Neutrophil (primary cell): Measurements from ENCODE around the gene UVSSA.
"Not testable (repeated sequence)": the region's sequence is repeated elsewhere in the genome, so short reads cannot be mapped to it uniquely, and the experiment has no call there.

ENCODE experiments used
- H3K27ac ChIP-seq: fragments of 200-600 bp; sonication (generic); 2 replicates; pipeline ENCODE4 v1.5.1; 2016; ENCODE audit warnings: mild to moderate bottlenecking, moderate library complexity
- H3K27me3 ChIP-seq: fragments of 200-600 bp; sonication (generic); 2 replicates; pipeline ENCODE4 v1.6.0; 2016; ENCODE audit warnings: mild to moderate bottlenecking
- H3K36me3 ChIP-seq: fragments of 200-600 bp; sonication (generic); 2 replicates; pipeline ENCODE4 v1.5.1; 2017
- H3K4me1 ChIP-seq, 2 experiments: fragments of 200-600 bp in 1 of 2; sonication (generic) in 1 of 2; 1 replicate in 1 of 2; 2 replicates in 1 of 2; pipeline versions ENCODE4 v1.5.1 to v1.6.1; 2013 to 2016; ENCODE audit warnings: low read depth in 1 of 2, low read length in 1 of 2, mild to moderate bottlenecking in 1 of 2, moderate library complexity in 1 of 2; ENCODE audit not compliant: control insufficient read depth in 1 of 2, insufficient read depth in 1 of 2
- H3K4me3 ChIP-seq, 2 experiments: fragments of 200-600 bp in 1 of 2; sonication (generic) in 1 of 2; 1 replicate in 1 of 2; 2 replicates in 1 of 2; pipeline ENCODE4 v1.5.1; 2013 to 2016; ENCODE audit warnings: low read depth in 1 of 2, low read length in 1 of 2, mild to moderate bottlenecking in 1 of 2, moderate library complexity in 1 of 2
- H3K9me3 ChIP-seq: fragments of 200-600 bp; sonication (generic); 2 replicates; pipeline ENCODE4 v1.5.1; 2016
- CTCF ChIP-seq: fragments of 200-600 bp; sonication (generic); IDR thresholded peaks from 2 replicates; pipeline ENCODE4 v1.5.1; 2016; ENCODE audit warnings: antibody characterized with exemption

Gene UVSSA

GRCh38 chr4:1417522-1418390, 70.7 kb downstream of the UVSSA start:
- TF ChIP-seq CTCF = no peak
- Histone ChIP-seq H3K4me3 (no peak overlapping the region), H3K27ac (no peak overlapping the region), H3K4me1 (no peaks in the 10 kb centered on the region), H3K9me3 (no peaks in the 10 kb centered on the region), H3K36me3 (no peaks in the 10 kb centered on the region), H3K27me3 (peaks cover 84% of the 10 kb centered on the region)

GRCh38 chr4:1418494-1419285, 71.7 kb downstream of the UVSSA start:
- no peak for TF ChIP-seq CTCF
- no peaks in the 10 kb centered on the region for H3K36me3 ChIP-seq
- peaks cover 81% of the 10 kb centered on the region for H3K27me3 ChIP-seq
- H3K4me1 ChIP-seq = no peaks in the 10 kb centered on the region
- H3K27ac ChIP-seq = no peak overlapping the region
- H3K4me3 ChIP-seq = no peak overlapping the region
- no peaks in the 10 kb centered on the region for H3K9me3 ChIP-seq

- H3K27me3 ChIP-seq = peaks cover 82% of the 10 kb centered on the region
- TF ChIP-seq CTCF = no peak
These were observed 72.7 kb downstream of the UVSSA start for GRCh38 chr4:1419708-1420107.

GRCh38 chr4:1421657-1422056, 74.6 kb downstream of the UVSSA start:
- Histone ChIP-seq H3K4me1 (no peaks in the 10 kb centered on the region), H3K27me3 (peaks cover 69% of the 10 kb centered on the region), H3K9me3 (no peaks in the 10 kb centered on the region)

More at GRCh38 chr4:1419708-1420107, 72.7 kb downstream of the UVSSA start:
- H3K27ac ChIP-seq = no peak overlapping the region
- no peaks in the 10 kb centered on the region for H3K4me1 ChIP-seq
- no peaks in the 10 kb centered on the region for H3K9me3 ChIP-seq
- H3K4me3 ChIP-seq = no peak overlapping the region
- no peaks in the 10 kb centered on the region for H3K36me3 ChIP-seq

GRCh38 chr4:1427010-1427409, 80.0 kb downstream of the UVSSA start:
- Histone ChIP-seq H3K27ac (no peak overlapping the region), H3K27me3 (peaks cover 31% of the 10 kb centered on the region), H3K4me1 (no peaks in the 10 kb centered on the region), H3K4me3 (no peak overlapping the region), H3K9me3 (no peaks in the 10 kb centered on the region), H3K36me3 (no peaks in the 10 kb centered on the region)
- TF ChIP-seq CTCF = no peak

More at GRCh38 chr4:1421657-1422056, 74.6 kb downstream of the UVSSA start:
- H3K4me3 ChIP-seq = no peak overlapping the region
- no peak for TF ChIP-seq CTCF
- no peak overlapping the region for H3K27ac ChIP-seq
- H3K36me3 ChIP-seq = no peaks in the 10 kb centered on the region

- not testable (repeated sequence) for H3K27me3 ChIP-seq, H3K27ac ChIP-seq, H3K4me3 ChIP-seq, H3K36me3 ChIP-seq, H3K9me3 ChIP-seq, H3K4me1 ChIP-seq
These were observed 96.7 kb downstream of the UVSSA start for GRCh38 chr4:1443688-1444172.
